HG03521 (cell line): ENCODE measurements around the gene ACVR2A.

ENCODE experiments used
- ATAC-seq: cut with Tn5 transposase; IDR thresholded peaks from one replicate; pipeline ENCODE4 v1.9.1; 2021; ENCODE audit warnings: mild to moderate bottlenecking, moderate library complexity; ENCODE audit not compliant: unreplicated experiment

Gene ACVR2A

GRCh38 chr2:147844697-147845410, at the start of gene ACVR2A:
TSS of gene ACVR2A (plus strand) at chr2:147845029. CDS start at chr2:147845153, 124 bp downstream.
- ATAC-seq, result peak; percentile 32

GRCh38 chr2:147800316-147800715, 44.5 kb upstream of the ACVR2A start:
- no peak for ATAC-seq

GRCh38 chr2:147806846-147807245, 38.0 kb upstream of the ACVR2A start:
- no peak for ATAC-seq

- no peak for ATAC-seq
Measured at GRCh38 chr2:147808520-147808919, 36.3 kb upstream of the ACVR2A start.

- no peak for ATAC-seq
Measured at GRCh38 chr2:147810883-147811765, 33.7 kb upstream of the ACVR2A start.

GRCh38 chr2:147818741-147819140, 26.1 kb upstream of the ACVR2A start:
- ATAC-seq, result no peak

- ATAC-seq, result no peak
Measured at GRCh38 chr2:147824620-147825019, 20.2 kb upstream of the ACVR2A start.

- no peak for ATAC-seq
Measured at GRCh38 chr2:147826278-147827087, 18.3 kb upstream of the ACVR2A start.

- ATAC-seq, result no peak
Measured at GRCh38 chr2:147827088-147827375, 17.8 kb upstream of the ACVR2A start.

- ATAC-seq, result no peak
Measured at GRCh38 chr2:147829106-147829505, 15.7 kb upstream of the ACVR2A start.

GRCh38 chr2:147836099-147836498, 8.7 kb upstream of the ACVR2A start:
- no peak for ATAC-seq

- ATAC-seq, result no peak
Measured at GRCh38 chr2:147843391-147843863, 1.4 kb upstream of the ACVR2A start.

- ATAC-seq, result peak; percentile 85
Measured at GRCh38 chr2:147843864-147844696, 749 bp upstream of the ACVR2A start.

- peak; percentile 37 for ATAC-seq
Measured at GRCh38 chr2:147845411-147845971, 662 bp downstream of the ACVR2A start.

GRCh38 chr2:147846412-147847081, 1.7 kb downstream of the ACVR2A start:
- ATAC-seq, result no peak

- no peak for ATAC-seq
Measured at GRCh38 chr2:147847746-147848391, 3.0 kb downstream of the ACVR2A start.

GRCh38 chr2:147850838-147851237, 6.0 kb downstream of the ACVR2A start:
- ATAC-seq, result no peak

- no peak for ATAC-seq
Measured at GRCh38 chr2:147851244-147851930, 6.6 kb downstream of the ACVR2A start.
